NCI-H1930 (cell line): ENCODE data around the gene OR10C1.

Experiments
- DNase-seq, 2 experiments: peaks; one replicate each; lab custom pipeline; 2025; lab: John Stamatoyannopoulos, UW

The OR10C1 gene

DNA sequence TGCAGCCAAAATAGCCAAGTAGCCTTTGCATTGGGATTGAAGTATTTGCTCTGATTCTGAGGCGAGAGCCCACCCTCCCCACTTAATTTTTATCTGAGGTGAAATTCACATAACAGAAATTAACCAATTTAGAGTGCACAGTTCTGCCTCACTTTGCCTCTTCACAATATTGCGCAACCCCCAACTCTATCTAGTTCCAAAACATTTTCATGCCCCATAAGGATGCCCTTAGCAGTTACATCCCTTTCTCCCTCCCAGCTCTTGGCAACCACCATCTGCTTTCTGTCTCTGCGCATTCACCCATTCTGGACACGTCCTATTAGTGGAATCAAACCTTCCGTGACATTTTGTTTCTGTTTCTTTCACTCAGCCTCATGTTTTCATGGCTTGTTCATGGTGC, 39.6 kb downstream of the OR10C1 start:
- no peak for DNase-seq

DNA sequence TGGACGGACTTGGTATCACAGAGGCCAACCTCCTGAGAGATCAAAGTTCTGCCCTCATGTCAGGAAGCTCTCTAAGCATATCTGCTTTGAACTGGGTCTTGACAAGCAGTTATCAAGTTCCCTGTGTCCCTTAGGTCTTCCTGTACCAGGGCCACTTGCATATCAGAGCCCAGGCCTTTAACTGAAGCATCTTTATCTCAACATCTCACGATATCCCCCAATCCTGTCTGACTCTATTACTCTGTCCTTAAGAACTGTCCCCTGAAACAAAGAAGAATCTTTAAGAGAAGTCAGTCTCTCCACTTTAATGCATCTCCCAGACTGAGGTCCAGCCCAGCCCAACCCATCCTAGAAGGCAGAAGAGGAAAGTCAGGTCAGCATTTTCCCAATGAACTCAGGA, 40.5 kb downstream of the OR10C1 start:
- DNase-seq, result no peak

DNA sequence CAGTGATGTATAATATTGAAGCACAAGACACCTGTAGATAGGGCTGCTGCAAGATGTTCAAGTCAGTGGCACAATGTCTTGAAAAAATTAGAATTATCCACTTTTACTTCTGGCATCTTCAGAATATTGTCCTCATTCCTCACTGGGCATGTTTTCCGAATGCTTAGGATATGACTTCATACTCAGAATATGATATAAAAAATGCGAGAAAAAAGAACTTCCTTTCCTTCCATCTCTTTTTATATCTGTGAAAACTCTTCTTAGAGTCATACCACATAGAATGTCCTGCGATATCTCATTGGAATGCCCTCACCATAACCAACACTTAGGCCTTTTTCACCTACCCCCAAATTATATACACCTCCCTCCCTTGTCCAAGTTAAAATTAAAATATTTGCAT, 44.1 kb downstream of the OR10C1 start:
- no peak for DNase-seq

DNA sequence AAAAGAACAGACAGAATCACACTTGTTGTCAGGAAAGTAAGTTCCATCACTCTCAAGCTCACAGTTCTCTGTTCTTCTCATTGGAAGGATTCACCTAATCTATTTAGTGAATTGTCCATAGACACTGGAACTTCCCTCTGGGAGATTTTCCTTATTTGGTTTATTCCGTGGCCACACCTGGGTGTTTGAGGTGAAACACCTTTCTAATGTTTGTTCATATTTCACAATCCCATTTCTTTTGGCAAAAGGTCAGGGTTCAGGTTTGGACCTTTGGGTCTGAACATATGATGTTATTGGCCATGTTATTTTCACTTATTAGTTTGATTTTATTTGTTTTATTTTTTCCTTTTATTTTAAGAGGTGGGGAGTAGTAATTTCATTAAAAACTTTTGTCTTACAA, 44.6 kb downstream of the OR10C1 start:
- no peak for DNase-seq

DNA sequence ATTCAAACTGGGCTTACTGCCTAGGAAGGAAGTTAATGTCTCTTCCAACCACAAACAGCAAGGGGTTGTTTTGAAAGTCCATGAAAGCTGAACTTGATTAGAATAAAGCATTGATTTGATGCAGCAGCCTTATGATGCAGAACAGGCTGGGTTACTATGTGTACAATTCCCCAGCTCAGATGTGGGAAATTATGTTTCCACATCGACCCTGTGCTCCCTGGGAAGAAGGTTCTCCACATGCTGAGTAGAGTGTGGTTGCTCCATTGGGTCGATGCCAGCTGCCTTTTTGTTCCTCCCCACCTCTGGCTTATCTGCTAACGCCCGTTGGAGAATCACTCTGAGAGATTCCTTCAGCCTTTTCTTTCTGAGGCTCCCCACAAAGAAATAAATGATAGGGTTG, 47.5 kb downstream of the OR10C1 start:
- no peak for DNase-seq

DNA sequence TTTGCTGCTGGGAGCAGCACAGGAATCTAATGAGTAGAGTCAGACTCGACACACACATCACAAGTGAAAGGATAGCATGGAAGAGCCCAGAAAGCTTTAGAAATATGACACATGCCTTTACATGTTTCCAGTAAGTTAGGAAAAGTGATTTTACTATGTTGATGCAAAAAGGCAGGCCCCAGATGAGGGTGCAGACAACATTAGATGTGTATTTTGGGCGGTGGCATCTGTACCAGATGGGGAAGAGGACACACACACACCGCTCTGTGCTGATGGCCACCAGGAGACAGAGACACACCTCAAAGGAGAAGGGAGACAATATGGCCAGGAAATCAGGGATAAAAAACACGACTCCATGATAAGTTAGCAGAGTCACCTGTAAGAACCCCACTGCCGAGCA, 48.0 kb downstream of the OR10C1 start:
- DNase-seq, result no peak

DNA sequence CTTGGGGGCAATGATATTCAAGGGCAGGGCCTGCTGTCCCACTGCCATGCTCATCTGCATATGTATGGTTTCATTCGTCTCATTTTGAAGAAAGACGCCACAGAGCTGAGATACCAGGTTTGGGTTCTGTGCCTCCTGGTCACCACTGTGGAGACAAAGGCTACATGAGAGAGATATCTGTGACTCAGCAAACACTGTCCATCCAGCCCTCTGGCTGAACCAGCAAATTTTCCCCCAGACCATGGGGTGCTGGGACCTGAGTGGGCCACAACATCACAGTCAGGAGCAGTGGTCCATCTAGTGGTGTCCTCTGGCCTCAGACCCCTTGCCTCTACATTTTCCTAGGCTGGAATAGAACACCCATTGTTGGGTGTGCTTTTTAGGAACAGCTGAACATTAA, 48.6 kb downstream of the OR10C1 start, which contains the start of gene MAS1L:
MAS1L (minus strand) TSS at position 297 of the 400 bp plus-strand sequence; CDS start at position 243, 54 bp downstream.
- no peak for DNase-seq

DNA sequence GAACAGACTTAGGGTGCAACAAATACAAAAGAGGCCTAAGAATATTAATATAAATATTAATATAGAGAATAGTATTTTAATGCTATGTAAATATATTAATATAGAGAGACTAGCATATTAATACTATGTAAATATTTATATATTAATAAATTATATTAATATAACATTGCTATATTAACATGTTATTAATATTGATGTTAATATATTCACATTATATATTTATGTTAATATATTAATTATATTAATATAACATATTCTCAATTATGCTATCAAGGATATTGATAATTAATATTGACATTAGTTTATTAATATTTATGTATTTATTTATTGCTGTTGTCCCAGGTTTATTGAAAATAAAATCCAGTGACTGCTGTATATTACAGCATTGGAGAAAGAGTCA, 49.8 kb downstream of the OR10C1 start:
- DNase-seq, result no peak

DNA sequence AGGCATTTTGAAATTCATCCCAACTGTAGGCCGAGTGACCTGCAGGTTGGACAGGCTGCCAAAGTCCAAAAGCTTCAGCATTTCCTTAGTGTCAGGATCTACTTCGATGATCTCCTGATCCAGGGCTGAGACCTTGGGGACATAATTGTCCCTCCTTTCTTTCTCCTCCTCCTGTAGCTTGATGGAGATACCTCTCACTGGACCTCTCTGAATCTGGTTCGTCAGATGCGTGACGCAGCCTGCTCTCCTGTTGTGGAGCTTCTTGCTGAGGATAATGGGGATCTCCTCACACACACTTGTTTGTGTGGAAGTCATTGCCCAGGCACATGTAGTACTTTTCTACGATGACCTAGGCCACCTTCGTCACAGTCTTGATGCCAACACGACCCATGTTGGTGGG, 50.2 kb downstream of the OR10C1 start:
- no peak for DNase-seq

DNA sequence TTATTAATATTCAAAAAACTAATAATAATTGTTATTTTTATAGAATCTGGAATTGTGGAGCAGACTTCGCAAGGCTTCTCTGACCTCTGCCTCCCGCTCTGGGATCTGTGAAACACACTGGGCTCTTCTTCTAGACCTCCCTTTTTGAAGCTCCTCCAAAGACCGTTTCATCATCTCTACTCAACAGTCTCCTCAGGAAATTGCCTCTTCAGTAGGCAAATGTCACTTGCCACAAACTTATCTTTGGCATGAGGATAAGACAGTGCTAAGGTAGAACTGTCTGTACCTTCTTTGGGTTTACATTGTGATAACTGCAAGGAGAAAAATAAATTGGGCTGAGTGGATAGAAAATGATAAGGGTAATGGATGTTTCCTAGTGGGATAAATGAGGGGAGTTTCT, 50.9 kb downstream of the OR10C1 start:
- DNase-seq, result no peak

DNA sequence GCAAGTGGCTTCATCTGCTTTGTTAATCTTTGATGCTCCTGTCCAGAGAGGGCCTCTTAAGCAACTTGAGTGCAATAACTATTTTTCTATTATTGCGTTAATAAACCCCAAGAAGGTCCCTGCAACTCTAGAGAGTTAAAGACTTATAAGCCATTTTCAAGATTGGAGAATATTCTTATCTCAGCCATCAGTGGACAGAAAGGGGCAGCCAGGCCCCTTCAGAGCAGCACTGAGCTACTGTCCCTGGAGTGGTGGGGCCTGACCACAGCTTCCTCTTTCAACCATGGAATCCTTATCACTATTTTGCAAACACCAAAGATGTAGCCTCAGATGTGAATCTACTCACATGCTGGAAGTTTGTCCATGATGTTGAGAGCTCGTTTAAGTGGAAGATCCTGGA, 51.4 kb downstream of the OR10C1 start:
- DNase-seq, result no peak
